Activated CD4-positive, alpha-beta T cell treated with anti-CD3 and anti-CD28 coated beads, Interleukin-2, amount 50 U/mL, for 1 hour (primary cell): ENCODE data around the gene PIWIL4.

Experiments
- DNase-seq: peaks from one replicate; pipeline ENCODE4 v3.0.0-alpha.2; 2020

The PIWIL4 gene

GRCh38 chr11:94666792-94667721, 99.9 kb downstream of the PIWIL4 start:
- DNase-seq = no peak

GRCh38 chr11:94668212-94668793, 101.1 kb downstream of the PIWIL4 start:
- DNase-seq = no peak

- DNase-seq = no peak
These were observed 101.9 kb downstream of the PIWIL4 start for GRCh38 chr11:94669023-94669422.
